Thyroid gland (tissue), 4 donors: ENCODE measurements around the gene SENP7. TPM values are rescaled to one million over a fixed set of nuclear protein-coding genes. Genes with fewer than 3 reads are reported as not detected.
"Not testable (repeated sequence)": the region's sequence is repeated elsewhere in the genome, so short reads cannot be mapped to it uniquely, and the experiment has no call there.

ENCODE experiments used
- DNase-seq, 2 donors: peaks; one replicate each; pipeline ENCODE4 v3.0.0-alpha.2; 2019
- H3K27ac ChIP-seq, 3 donors: fragments of 200-600 bp; sonication (generic); 1 replicate in 2 of 3; 2 replicates in 1 of 3; pipeline ENCODE4 v1.5.1; 2016 to 2019; ENCODE audit warnings: mild to moderate bottlenecking in 1 of 3, moderate library complexity in 1 of 3
- H3K27me3 ChIP-seq: fragments of 200-600 bp; sonication (generic); one replicate; pipeline ENCODE4 v1.5.1; 2019
- H3K36me3 ChIP-seq, 2 donors: fragments of 200-600 bp; sonication (generic); one replicate each; pipeline ENCODE4 v1.5.1; 2016 to 2019
- H3K4me1 ChIP-seq, 2 donors: fragments of 200-600 bp; sonication (generic); one replicate each; pipeline ENCODE4 v1.5.1; 2017 to 2019
- H3K4me3 ChIP-seq, 3 donors: fragments of 200-600 bp; sonication (generic); replicated peaks in 1 of 3; 1 replicate in 2 of 3; 2 replicates in 1 of 3; pipeline ENCODE4 v1.5.1; 2016; ENCODE audit warnings: mild to moderate bottlenecking in 1 of 3
- H3K9me3 ChIP-seq: fragments of 200-600 bp; sonication (generic); one replicate; pipeline ENCODE4 v1.5.1; 2017
- POLR2A ChIP-seq, 2 donors: fragments of 450-650 bp; IDR thresholded peaks; one replicate each; pipeline ENCODE4 v1.6.1; 2017; ENCODE audit warnings: antibody characterized with exemption in 2 of 2, mild to moderate bottlenecking in 2 of 2, moderate library complexity in 1 of 2
- WGBS, 2 donors: methylation state at CpG; one replicate each; pipeline ENCODE4 v1.1.5; 2017; 5-methylcytosine and 5-hydroxymethylcytosine counted together
- intact Hi-C: fragments of 100-400 bp; cut with DNase I; formaldehyde crosslinking; loops from one replicate; pipeline ENCODE4 v1.15.1; 2023
- total RNA-seq, 4 donors: library from RNA; depleted of rRNA; stranded (reverse); fragments of >200 nt; gene quantifications; one replicate each; pipeline ENCODE4 v1.2.3, GENCODE V29; 2016
- TF ChIP-seq, protein P1 (sequence below), 6 experiments: fragments of 200-600 bp in 3 of 6; fragments of 450-650 bp in 3 of 6; sonication (generic) in 3 of 6; IDR thresholded peaks; one replicate each; pipeline ENCODE4 v1.5.1; 2016 to 2019; ENCODE audit warnings: antibody characterized with exemption in 6 of 6, mild to moderate bottlenecking in 2 of 6, inconsistent platforms in 1 of 6, moderate library complexity in 1 of 6

SENP7 gene
- total RNA-seq, 4 donors from 2014 or later = 30.2 to 42.9 (median 31.5) TPM

- no peak for TF ChIP-seq POLR2A (IDR thresholded peaks at IDR 0.05)
- TF ChIP-seq, protein P1, sequence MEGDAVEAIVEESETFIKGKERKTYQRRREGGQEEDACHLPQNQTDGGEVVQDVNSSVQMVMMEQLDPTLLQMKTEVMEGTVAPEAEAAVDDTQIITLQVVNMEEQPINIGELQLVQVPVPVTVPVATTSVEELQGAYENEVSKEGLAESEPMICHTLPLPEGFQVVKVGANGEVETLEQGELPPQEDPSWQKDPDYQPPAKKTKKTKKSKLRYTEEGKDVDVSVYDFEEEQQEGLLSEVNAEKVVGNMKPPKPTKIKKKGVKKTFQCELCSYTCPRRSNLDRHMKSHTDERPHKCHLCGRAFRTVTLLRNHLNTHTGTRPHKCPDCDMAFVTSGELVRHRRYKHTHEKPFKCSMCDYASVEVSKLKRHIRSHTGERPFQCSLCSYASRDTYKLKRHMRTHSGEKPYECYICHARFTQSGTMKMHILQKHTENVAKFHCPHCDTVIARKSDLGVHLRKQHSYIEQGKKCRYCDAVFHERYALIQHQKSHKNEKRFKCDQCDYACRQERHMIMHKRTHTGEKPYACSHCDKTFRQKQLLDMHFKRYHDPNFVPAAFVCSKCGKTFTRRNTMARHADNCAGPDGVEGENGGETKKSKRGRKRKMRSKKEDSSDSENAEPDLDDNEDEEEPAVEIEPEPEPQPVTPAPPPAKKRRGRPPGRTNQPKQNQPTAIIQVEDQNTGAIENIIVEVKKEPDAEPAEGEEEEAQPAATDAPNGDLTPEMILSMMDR (IDR thresholded peaks at IDR 0.05) = no peak
- no peak overlapping the region for H3K4me3 ChIP-seq
- no peak for DNase-seq
- no peaks in the 10 kb centered on the region for H3K27me3 ChIP-seq
- no peaks in the 10 kb centered on the region for H3K36me3 ChIP-seq
- no peaks in the 10 kb centered on the region for H3K9me3 ChIP-seq
- WGBS, 2 donors = 74% methylated on average over 1 of the region's 1 CpG
- no peaks in the 10 kb centered on the region for H3K4me1 ChIP-seq
- H3K27ac ChIP-seq = no peak overlapping the region
- intact Hi-C loops = no loop called here
Observed at GRCh38 chr3:101549473-101549872, 36.5 kb upstream of the SENP7 start.

DNA sequence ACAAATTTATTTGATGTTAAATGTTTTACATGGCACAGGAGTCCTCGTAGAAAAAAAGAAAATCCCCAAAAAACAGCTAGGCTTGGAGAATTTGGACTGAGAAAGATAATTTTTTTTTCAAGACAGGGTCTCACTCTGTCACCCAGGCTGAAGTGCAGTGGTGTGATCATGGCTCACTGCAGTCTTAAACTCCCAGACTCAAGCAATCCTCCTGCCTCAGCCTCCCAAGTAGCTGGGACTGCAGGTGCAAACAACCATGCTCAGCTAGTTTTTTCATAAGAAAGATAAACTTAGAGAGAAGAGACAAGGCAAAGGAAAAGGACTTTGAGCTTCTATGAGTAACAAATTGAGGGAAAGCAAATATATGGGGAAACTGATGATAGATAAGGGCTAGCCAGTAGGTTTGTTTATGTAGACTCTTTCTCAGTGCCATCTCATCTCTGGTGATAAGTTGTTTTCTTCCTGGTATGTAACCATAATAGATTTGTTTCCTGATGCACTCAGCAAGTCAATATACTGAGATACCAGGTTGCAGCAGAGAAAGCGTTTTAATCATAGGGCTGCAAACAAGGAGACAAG is 35.6 kb upstream of the SENP7 start:
- Histone ChIP-seq H3K9me3 (no peaks in the 10 kb centered on the region), H3K4me3 (no peak overlapping the region), H3K27me3 (no peaks in the 10 kb centered on the region), H3K27ac (no peak overlapping the region), H3K36me3 (no peaks in the 10 kb centered on the region), H3K4me1 (no peaks in the 10 kb centered on the region)
- 77 to 78% methylated on average over 2 of the region's 2 CpGs for WGBS, 2 donors
- no peak for DNase-seq
- TF ChIP-seq, protein P1 (IDR thresholded peaks at IDR 0.05) = no peak
- no peak for TF ChIP-seq POLR2A (IDR thresholded peaks at IDR 0.05)
- intact Hi-C loops = no loop called here

DNA sequence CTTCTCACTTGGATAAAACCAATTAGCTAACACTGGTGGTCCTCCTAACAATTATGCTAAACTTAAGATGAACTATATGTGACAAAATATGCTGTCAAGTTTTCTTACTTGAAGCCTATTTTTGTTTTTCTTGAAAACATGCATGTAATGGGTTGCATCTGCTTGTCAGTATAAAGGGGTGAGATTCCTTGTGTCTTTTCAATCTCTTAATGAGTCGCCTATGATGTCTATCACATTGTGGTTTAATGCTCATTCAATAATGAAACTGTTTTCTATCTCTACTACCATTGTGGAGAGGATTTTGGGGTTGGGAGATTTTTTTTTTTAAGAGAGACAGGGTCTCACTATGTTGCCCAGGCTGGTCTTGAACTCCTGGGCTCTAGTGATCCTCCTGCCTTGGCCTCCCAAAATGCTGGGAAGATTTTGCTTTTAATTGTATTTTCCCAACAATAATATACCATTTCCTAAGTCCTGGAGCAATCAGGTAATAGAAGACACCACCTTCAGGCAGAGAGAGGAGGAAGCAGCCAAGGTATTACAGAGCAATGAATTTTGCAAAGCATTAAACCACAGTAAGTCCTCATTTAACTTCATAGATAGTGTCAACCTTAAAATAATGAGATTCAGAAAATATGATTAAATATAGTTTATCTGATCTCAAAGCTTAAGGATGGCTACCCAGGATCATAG is 31.3 kb upstream of the SENP7 start:
- H3K27me3 ChIP-seq = no peaks in the 10 kb centered on the region
- no peak for TF ChIP-seq POLR2A (IDR thresholded peaks at IDR 0.05)
- TF ChIP-seq, protein P1 (IDR thresholded peaks at IDR 0.05) = no peak
- no peaks in the 10 kb centered on the region for H3K9me3 ChIP-seq
- WGBS, 2 donors = 84 to 88% methylated on average over 1 of the region's 1 CpG
- no peaks in the 10 kb centered on the region for H3K4me1 ChIP-seq
- no peak overlapping the region for H3K27ac ChIP-seq
- no peak overlapping the region for H3K4me3 ChIP-seq
- no peak for DNase-seq
- intact Hi-C loops = no loop called here
- no peaks in the 10 kb centered on the region for H3K36me3 ChIP-seq

DNA sequence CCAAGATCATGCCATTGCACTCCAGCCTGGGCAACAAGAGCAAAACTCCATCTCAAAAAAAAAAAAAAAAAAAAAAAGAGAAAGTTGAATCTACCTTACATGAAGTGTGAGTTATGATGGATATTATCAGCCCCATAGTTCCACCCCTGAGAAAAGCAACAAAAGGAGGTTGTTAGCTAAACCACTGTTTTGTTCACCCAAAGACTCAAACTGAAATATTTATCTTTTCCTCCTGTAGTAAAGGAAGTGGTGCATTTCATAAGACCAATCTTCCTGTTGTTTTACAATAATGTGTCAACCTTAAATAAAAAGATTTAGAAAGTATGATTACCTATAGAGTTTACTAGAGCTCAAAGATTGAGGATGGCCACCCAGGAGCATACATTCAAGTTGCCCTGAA is 29.9 kb upstream of the SENP7 start:
- no peak for DNase-seq
- H3K4me3 ChIP-seq = no peak overlapping the region
- TF ChIP-seq POLR2A (IDR thresholded peaks at IDR 0.05) = no peak
- TF ChIP-seq, protein P1 (IDR thresholded peaks at IDR 0.05) = no peak
- intact Hi-C loops = no loop called here
- no peaks in the 10 kb centered on the region for H3K27me3 ChIP-seq
- H3K9me3 ChIP-seq = no peaks in the 10 kb centered on the region
- H3K36me3 ChIP-seq = no peaks in the 10 kb centered on the region
- no peak overlapping the region for H3K27ac ChIP-seq
- no peaks in the 10 kb centered on the region for H3K4me1 ChIP-seq

- intact Hi-C loops, H3K27me3 ChIP-seq, H3K27ac ChIP-seq, DNase-seq, H3K4me1 ChIP-seq, H3K36me3 ChIP-seq, H3K4me3 ChIP-seq, H3K9me3 ChIP-seq: not testable (repeated sequence)
- WGBS, 2 donors = 88 to 89% methylated on average over 1 of the region's 1 CpG
Observed at GRCh38 chr3:101536955-101537354, 23.9 kb upstream of the SENP7 start.
